Stomach smooth muscle (tissue), 2 donors: ENCODE measurements around the gene VSIR.

Experiments used
- H3K27ac ChIP-seq: one replicate; pipeline ENCODE4 v1.7.0; 2013; ENCODE audit warnings: mild to moderate bottlenecking, low read length, inconsistent platforms
- H3K27me3 ChIP-seq, 2 donors: one replicate each; pipeline ENCODE4 v1.7.0; 2013; ENCODE audit warnings: low read length in 2 of 2; ENCODE audit not compliant: insufficient read depth in 2 of 2, control insufficient read depth in 1 of 2
- H3K36me3 ChIP-seq, 2 donors: one replicate each; pipeline ENCODE4 v1.7.0; 2013; ENCODE audit warnings: low read length in 2 of 2; ENCODE audit not compliant: control insufficient read depth in 2 of 2, insufficient read depth in 2 of 2
- H3K4me1 ChIP-seq: one replicate; pipeline ENCODE4 v1.7.0; 2013; ENCODE audit warnings: low read length; ENCODE audit not compliant: control insufficient read depth, insufficient read depth
- H3K4me3 ChIP-seq, 2 donors: one replicate each; pipeline ENCODE4 v1.7.0; 2013; ENCODE audit warnings: low read length in 2 of 2
- H3K9ac ChIP-seq, 2 donors: one replicate each; pipeline ENCODE4 v1.7.0; 2013; ENCODE audit warnings: low read length in 2 of 2, mild to moderate bottlenecking in 1 of 2
- H3K9me3 ChIP-seq, 2 donors: one replicate each; pipeline ENCODE4 v1.7.0; 2013; ENCODE audit warnings: low read length in 2 of 2; ENCODE audit not compliant: control insufficient read depth in 2 of 2
- donor health status: healthy.
- donor health status: Pancreatic carcinoma.

Gene VSIR

GRCh38 chr10:71815515-71816130 lies 42.3 kb upstream of the VSIR start:
- Histone ChIP-seq H3K27ac (no peak overlapping the region), H3K27me3 (no peaks in the 10 kb centered on the region), H3K9ac (no peak overlapping the region), H3K9me3 (no peaks in the 10 kb centered on the region), H3K4me1 (peaks cover 20% of the 10 kb centered on the region), H3K4me3 (no peak overlapping the region), H3K36me3 (peaks cover 45 to 54% of the 10 kb centered on the region in 2 donors)

GRCh38 chr10:71814922-71815411 lies 41.6 kb upstream of the VSIR start:
- H3K36me3 ChIP-seq: peaks cover 39 to 48% of the 10 kb centered on the region in 2 donors
- no peaks in the 10 kb centered on the region for H3K9me3 ChIP-seq
- H3K27me3 ChIP-seq: no peaks in the 10 kb centered on the region
- H3K4me1 ChIP-seq: peaks cover 20% of the 10 kb centered on the region
- H3K4me3 ChIP-seq: no peak overlapping the region
- H3K9ac ChIP-seq: no peak overlapping the region
- H3K27ac ChIP-seq: no peak overlapping the region

GRCh38 chr10:71812913-71813590 lies 39.7 kb upstream of the VSIR start:
- no peak overlapping the region for H3K4me3 ChIP-seq
- H3K27me3 ChIP-seq: no peaks in the 10 kb centered on the region
- no peak overlapping the region for H3K27ac ChIP-seq
- H3K9ac ChIP-seq: no peak overlapping the region
- peaks cover 18% of the 10 kb centered on the region for H3K4me1 ChIP-seq
- H3K9me3 ChIP-seq: no peaks in the 10 kb centered on the region
- H3K36me3 ChIP-seq: peaks cover 23 to 29% of the 10 kb centered on the region in 2 donors

- Histone ChIP-seq H3K27me3 (no peaks in the 10 kb centered on the region), H3K4me3 (no peak overlapping the region), H3K9me3 (no peaks in the 10 kb centered on the region), H3K36me3 (peaks cover 15 to 22% of the 10 kb centered on the region in 2 donors), H3K4me1 (peaks cover 10% of the 10 kb centered on the region), H3K9ac (no peak overlapping the region), H3K27ac (no peak overlapping the region)
These were observed 38.9 kb upstream of the VSIR start for GRCh38 chr10:71812016-71812912.

- Histone ChIP-seq H3K36me3 (peaks cover 6 to 13% of the 10 kb centered on the region in 2 donors), H3K4me3 (no peak overlapping the region), H3K27me3 (peaks cover 0 to 2% of the 10 kb centered on the region in 2 donors), H3K27ac (no peak overlapping the region), H3K9me3 (no peaks in the 10 kb centered on the region), H3K4me1 (peaks cover 10% of the 10 kb centered on the region), H3K9ac (no peak overlapping the region)
These were observed 38.0 kb upstream of the VSIR start for GRCh38 chr10:71811351-71811750.

- Histone ChIP-seq H3K27ac (no peak overlapping the region), H3K9me3 (no peaks in the 10 kb centered on the region), H3K4me1 (peaks cover 10% of the 10 kb centered on the region), H3K9ac (no peak overlapping the region), H3K4me3 (no peak overlapping the region), H3K36me3 (peaks cover 0 to 4% of the 10 kb centered on the region in 2 donors), H3K27me3 (peaks cover 0 to 2% of the 10 kb centered on the region in 2 donors)
These were observed 36.9 kb upstream of the VSIR start for GRCh38 chr10:71810048-71810750.

- no peak overlapping the region for H3K4me3 ChIP-seq
- H3K4me1 ChIP-seq: peaks cover 10% of the 10 kb centered on the region
These were observed 36.3 kb upstream of the VSIR start for GRCh38 chr10:71809628-71810027.

GRCh38 chr10:71807557-71808510 lies 34.5 kb upstream of the VSIR start:
- peaks cover 6% of the 10 kb centered on the region for H3K4me1 ChIP-seq
- H3K27me3 ChIP-seq: peaks cover 0 to 2% of the 10 kb centered on the region in 2 donors
- no peak overlapping the region for H3K9ac ChIP-seq
- H3K36me3 ChIP-seq: no peaks in the 10 kb centered on the region
- no peaks in the 10 kb centered on the region for H3K9me3 ChIP-seq
- H3K4me3 ChIP-seq: no peak overlapping the region
- H3K27ac ChIP-seq: no peak overlapping the region

More at GRCh38 chr10:71809628-71810027, 36.3 kb upstream of the VSIR start:
- Histone ChIP-seq H3K9ac (no peak overlapping the region), H3K27ac (no peak overlapping the region), H3K9me3 (no peaks in the 10 kb centered on the region), H3K27me3 (peaks cover 0 to 2% of the 10 kb centered on the region in 2 donors), H3K36me3 (no peaks in the 10 kb centered on the region)

GRCh38 chr10:71806704-71807556 lies 33.6 kb upstream of the VSIR start:
- Histone ChIP-seq H3K9ac (no peak overlapping the region), H3K27ac (no peak overlapping the region), H3K4me1 (no peaks in the 10 kb centered on the region), H3K4me3 (no peak overlapping the region), H3K36me3 (no peaks in the 10 kb centered on the region), H3K9me3 (no peaks in the 10 kb centered on the region), H3K27me3 (peaks cover 0 to 2% of the 10 kb centered on the region in 2 donors)
